ENCODE measurements around the gene LRRC75B.

LRRC75B gene

GRCh38 chr22:24583221-24584165 lies 9.4 kb downstream of the LRRC75B start:
- ATAC-seq (no peak), DNase-seq (no peak)
- Mint-ChIP-seq H3K27me3 (no peaks in the 10 kb centered on the region), H3K9me3 (no peaks in the 10 kb centered on the region), H3K27ac (peak overlapping the region in 1 of 2 donors; percentile 22), H3K4me3 (no peak overlapping the region), H3K4me1 (no peaks in the 10 kb centered on the region)

DNA sequence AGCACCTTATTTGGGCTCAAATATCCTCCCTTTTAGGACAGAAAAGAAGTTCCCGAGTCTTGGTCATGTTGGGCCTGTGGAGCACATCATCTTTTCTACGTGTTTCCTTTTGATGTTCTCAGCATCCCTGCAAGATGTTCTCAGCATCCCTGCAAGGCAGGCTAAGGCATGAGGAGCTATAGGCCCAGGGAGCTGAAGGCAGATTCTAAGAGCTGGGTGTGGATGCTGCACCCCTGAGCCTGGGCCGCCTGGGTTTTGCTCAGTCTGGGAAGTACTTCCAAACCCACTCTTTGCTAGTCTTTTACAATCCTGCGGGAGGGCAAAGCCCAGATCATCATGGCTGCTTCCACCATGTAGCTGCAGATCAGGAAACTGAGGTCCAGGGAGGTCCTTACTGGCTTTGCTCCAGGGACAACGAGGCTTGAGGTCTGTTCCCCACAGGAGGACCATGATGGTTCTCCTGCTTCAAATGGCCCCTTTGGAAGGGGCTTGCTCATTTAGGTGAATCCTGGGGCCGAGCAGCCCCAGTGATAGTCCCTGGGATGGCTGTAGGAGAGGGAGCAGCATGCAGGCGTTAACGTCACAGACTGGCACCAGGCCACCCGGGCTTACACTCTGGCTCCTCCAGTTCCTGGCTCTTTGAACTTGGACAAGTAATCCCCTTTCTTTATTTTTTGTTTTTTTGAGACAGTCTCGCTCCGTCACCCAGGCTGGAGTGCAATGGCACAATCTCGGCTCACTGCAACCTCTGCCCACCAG lies 10.6 kb downstream of the LRRC75B start:
- peak; percentile 15 for ATAC-seq
- H3K27me3 Mint-ChIP-seq: no peaks in the 10 kb centered on the region
- H3K4me3 Mint-ChIP-seq: no peak overlapping the region
- peak overlapping the region in 1 of 2 donors; percentile 37 for H3K27ac Mint-ChIP-seq
- H3K4me1 Mint-ChIP-seq: no peaks in the 10 kb centered on the region
- H3K9me3 Mint-ChIP-seq: no peaks in the 10 kb centered on the region
- DNase-seq: no peak

DNA sequence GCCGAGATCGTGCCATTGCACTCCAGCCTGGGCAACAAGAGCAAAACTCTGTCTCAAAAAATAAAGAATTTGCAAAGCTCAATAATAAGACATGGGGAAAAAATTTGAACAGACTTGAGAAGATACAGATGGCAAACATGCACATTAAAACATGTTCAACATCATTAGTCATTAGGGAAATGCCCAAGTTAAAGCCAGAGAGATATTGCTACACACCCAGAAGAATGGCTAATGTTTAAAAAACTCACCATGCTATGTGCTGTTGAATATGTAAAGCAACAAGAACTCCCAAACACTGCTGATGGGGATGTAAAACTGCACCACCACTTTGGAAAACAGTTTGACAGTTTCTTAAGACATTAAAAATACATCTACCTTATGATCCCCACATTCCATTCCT lies 12.6 kb downstream of the LRRC75B start:
- H3K4me1 Mint-ChIP-seq: no peaks in the 10 kb centered on the region
- H3K27ac Mint-ChIP-seq: no peak overlapping the region
- DNase-seq (no peak), ATAC-seq (no peak)
- H3K27me3 Mint-ChIP-seq: no peaks in the 10 kb centered on the region
- H3K4me3 Mint-ChIP-seq: no peak overlapping the region
- H3K9me3 Mint-ChIP-seq: no peaks in the 10 kb centered on the region

GRCh38 chr22:24579258-24579601 lies 13.6 kb downstream of the LRRC75B start:
- H3K9me3 Mint-ChIP-seq: no peaks in the 10 kb centered on the region
- H3K4me3 Mint-ChIP-seq: no peak overlapping the region
- H3K27ac Mint-ChIP-seq: no peak overlapping the region
- H3K4me1 Mint-ChIP-seq: no peaks in the 10 kb centered on the region
- DNase-seq (no peak), ATAC-seq (no peak)
- no peaks in the 10 kb centered on the region for H3K27me3 Mint-ChIP-seq

GRCh38 chr22:24578355-24579257 lies 14.3 kb downstream of the LRRC75B start:
- H3K27me3 Mint-ChIP-seq: no peaks in the 10 kb centered on the region
- H3K27ac Mint-ChIP-seq: peak overlapping the region in 1 of 2 donors; percentile 10
- H3K4me1 Mint-ChIP-seq: no peaks in the 10 kb centered on the region
- no peak for DNase-seq
- no peak for ATAC-seq
- no peaks in the 10 kb centered on the region for H3K9me3 Mint-ChIP-seq
- H3K4me3 Mint-ChIP-seq: no peak overlapping the region

DNA sequence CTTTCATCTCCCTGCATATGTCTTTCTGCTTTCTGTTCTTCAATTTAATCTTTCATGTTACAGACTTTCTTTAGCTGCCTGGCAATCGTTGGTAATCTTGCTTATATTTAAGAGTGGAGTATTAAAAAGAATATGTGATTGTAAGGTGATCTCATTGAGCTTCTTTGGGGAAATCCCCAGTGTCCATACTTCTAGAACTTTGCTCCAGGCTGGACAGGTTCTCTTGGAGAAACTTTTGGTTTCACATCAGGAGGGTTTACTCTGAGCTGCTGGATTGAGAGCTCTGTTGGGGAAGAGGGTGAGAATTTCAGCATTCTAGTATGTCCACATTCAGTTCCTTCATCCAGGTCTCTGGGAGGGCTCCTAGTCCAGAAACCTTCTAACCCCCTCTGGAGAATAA lies 16.1 kb downstream of the LRRC75B start:
- ATAC-seq (no peak), DNase-seq (no peak)
- no peaks in the 10 kb centered on the region for H3K9me3 Mint-ChIP-seq
- no peak overlapping the region for H3K4me3 Mint-ChIP-seq
- H3K27me3 Mint-ChIP-seq: no peaks in the 10 kb centered on the region
- H3K27ac Mint-ChIP-seq: peak overlapping the region; percentile 72 to 77
- H3K4me1 Mint-ChIP-seq: no peaks in the 10 kb centered on the region

- ATAC-seq: no peak
- no peaks in the 10 kb centered on the region for H3K27me3 Mint-ChIP-seq
- H3K27ac Mint-ChIP-seq: peak overlapping the region; percentile 76 to 87
These were observed 21.6 kb downstream of the LRRC75B start for GRCh38 chr22:24571266-24571665.

DNA sequence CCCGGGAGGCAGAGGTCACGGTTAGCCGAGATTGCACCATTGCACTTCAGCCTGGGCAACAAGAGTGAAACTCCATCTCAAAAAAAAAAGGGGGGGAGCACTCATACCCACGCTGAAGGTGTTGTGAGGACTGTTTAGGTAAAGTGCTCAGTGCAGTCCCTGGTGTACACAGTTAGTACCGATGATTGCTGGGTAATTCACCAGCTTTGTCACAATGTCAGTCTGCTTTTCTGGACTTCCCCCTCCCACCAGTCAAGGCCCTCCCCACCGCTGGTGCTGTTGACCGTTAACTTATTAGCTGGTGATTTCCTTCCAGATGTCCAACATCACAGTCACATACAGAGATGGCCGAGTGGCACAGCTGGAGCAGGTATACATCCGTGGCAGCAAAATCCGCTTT lies 25.2 kb downstream of the LRRC75B start:
- no peak for ATAC-seq
- no peak for DNase-seq
- Mint-ChIP-seq H3K27me3 (no peaks in the 10 kb centered on the region), H3K4me3 (no peak overlapping the region), H3K9me3 (no peaks in the 10 kb centered on the region), H3K4me1 (peaks cover 37% of the 10 kb centered on the region), H3K27ac (no peak overlapping the region)

More at GRCh38 chr22:24571266-24571665, 21.6 kb downstream of the LRRC75B start:
- Mint-ChIP-seq H3K9me3 (no peaks in the 10 kb centered on the region), H3K4me1 (peaks cover 8% of the 10 kb centered on the region), H3K4me3 (no peak overlapping the region)
- DNase-seq: no peak

- peak overlapping the region; percentile 83 to 92 for H3K27ac Mint-ChIP-seq
- H3K9me3 Mint-ChIP-seq: no peaks in the 10 kb centered on the region
- H3K27me3 Mint-ChIP-seq: no peaks in the 10 kb centered on the region
- no peak overlapping the region for H3K4me3 Mint-ChIP-seq
- H3K4me1 Mint-ChIP-seq: peaks cover 43% of the 10 kb centered on the region
- no peak for ATAC-seq
- no peak for DNase-seq
These were observed 25.9 kb downstream of the LRRC75B start for GRCh38 chr22:24566899-24567511.

GRCh38 chr22:24565077-24565476 lies 27.8 kb downstream of the LRRC75B start:
- no peak for ATAC-seq
- H3K27me3 Mint-ChIP-seq: no peaks in the 10 kb centered on the region
- DNase-seq: no peak
- H3K27ac Mint-ChIP-seq: peak overlapping the region in 1 of 2 donors; percentile 52
- peaks cover 54% of the 10 kb centered on the region for H3K4me1 Mint-ChIP-seq
- no peak overlapping the region for H3K4me3 Mint-ChIP-seq
- no peaks in the 10 kb centered on the region for H3K9me3 Mint-ChIP-seq

DNA sequence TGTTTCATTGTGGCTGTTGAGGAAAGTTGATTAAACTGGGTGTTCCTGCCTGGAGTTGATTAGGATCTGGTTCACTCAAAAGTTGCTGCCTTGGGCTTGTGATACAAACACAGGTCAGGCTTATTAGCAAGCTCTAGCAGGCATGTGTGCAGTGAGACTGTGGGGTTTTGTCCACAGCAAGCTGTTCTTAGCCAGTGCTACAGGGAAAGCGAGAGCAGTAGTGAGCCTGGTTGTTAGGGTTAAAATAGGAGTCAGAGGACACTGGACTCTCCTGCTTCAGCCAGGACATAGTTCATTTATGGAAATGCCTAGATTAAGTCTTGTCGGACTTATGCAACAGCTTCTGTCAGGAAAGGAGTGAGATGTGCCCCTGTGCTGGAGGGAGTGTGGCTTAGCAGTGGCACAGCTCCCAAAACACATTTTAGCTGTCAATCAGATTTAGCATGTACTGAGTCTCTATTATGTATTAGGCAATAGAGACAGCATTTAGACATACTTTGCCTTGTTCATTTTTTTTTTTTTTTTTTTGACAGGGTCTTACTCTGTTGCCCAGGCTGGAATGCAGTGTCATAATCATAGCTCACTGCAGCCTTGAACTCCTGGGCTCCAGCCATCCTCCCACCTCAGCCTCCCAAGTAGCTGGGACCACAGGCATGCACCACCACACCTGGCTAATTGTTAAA lies 28.4 kb downstream of the LRRC75B start:
- ATAC-seq (no peak), DNase-seq (no peak)
- H3K4me1 Mint-ChIP-seq: peaks cover 55% of the 10 kb centered on the region
- H3K27ac Mint-ChIP-seq: peak overlapping the region; percentile 74 to 94
- H3K27me3 Mint-ChIP-seq: no peaks in the 10 kb centered on the region
- no peak overlapping the region for H3K4me3 Mint-ChIP-seq
- no peaks in the 10 kb centered on the region for H3K9me3 Mint-ChIP-seq

- H3K9me3 Mint-ChIP-seq: no peaks in the 10 kb centered on the region
- no peak for DNase-seq
- no peak overlapping the region for H3K4me3 Mint-ChIP-seq
- no peak for ATAC-seq
- H3K4me1 Mint-ChIP-seq: peaks cover 68% of the 10 kb centered on the region
- no peaks in the 10 kb centered on the region for H3K27me3 Mint-ChIP-seq
- H3K27ac Mint-ChIP-seq: no peak overlapping the region
These were observed 29.6 kb downstream of the LRRC75B start for GRCh38 chr22:24563246-24563645.

GRCh38 chr22:24559471-24559870 lies 33.4 kb downstream of the LRRC75B start:
- Mint-ChIP-seq H3K27ac (peak overlapping the region in 1 of 2 donors; percentile 42), H3K4me3 (no peak overlapping the region), H3K4me1 (peaks cover 59% of the 10 kb centered on the region), H3K9me3 (no peaks in the 10 kb centered on the region), H3K27me3 (no peaks in the 10 kb centered on the region)
- ATAC-seq: no peak
- DNase-seq: no peak

DNA sequence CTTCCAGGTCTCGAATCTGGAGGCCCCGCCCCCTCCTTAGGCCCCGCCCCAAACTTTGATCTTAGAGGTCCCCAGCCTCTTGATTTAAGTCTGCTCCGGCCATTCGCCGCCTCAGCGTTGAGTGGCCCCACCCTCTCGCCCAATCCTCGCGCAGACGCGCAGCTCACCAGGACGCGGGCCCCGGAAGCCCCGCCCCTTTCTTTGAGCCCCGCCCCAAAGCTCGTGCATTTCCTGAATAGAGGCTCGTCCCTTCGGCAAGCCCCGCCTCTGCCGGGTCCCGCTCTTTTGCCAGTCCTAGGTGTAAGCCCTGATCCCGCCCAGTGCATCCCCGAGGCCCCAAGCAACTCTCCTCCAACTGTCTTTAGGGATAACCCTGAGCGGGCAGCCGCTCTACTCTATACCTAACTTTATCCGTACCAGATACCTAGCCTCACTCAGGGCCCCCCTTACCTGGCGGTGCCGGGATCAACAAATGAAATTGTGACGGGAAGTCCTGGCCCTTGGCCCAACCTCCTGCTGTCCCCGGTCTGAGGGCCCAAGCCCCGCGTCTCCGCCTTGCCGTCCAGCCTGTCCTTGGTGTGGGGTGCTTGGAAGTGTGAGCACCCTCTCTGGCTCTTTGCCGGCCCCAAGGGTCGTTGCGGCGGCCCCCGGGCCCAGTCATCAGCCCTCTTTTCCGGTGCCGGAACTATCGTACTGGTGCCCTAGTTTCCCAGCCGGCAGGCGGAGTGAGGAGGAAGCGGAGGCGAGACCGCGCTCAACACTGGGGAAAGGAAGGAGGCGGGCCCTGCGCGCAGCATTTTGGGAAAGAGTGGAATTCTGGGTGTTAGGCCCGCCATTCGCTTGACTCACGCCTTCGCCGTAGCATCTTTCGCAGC lies 37.5 kb downstream of the LRRC75B start, which contains the start of gene SNRPD3:
Gene SNRPD3 (plus strand): TSS at position 835 of the 875 bp plus-strand sequence. CDS start 1,676 bp downstream, outside the sequence.
- Mint-ChIP-seq H3K27me3 (no peaks in the 10 kb centered on the region), H3K4me1 (peaks cover 58% of the 10 kb centered on the region), H3K4me3 (peak within 1 kb of the TSS; percentile 97 to 100), H3K27ac (peak within 1 kb of the TSS; percentile 99), H3K9me3 (no peaks in the 10 kb centered on the region)
- peak; percentile 96 to 98 for DNase-seq
- ATAC-seq: peak; percentile 91
